GM18526 (cell line): Measurements from ENCODE around the gene TTC7B.

Experiments used
- POLR2A ChIP-seq: IDR thresholded peaks from 3 replicates; pipeline ENCODE4 v1.6.1; 2011; ENCODE audit not compliant: insufficient read length; ENCODE audit errors: extremely low read depth

Gene TTC7B

GRCh38 chr14:90649557-90650135 lies 166.6 kb downstream of the TTC7B start:
- TF ChIP-seq POLR2A, result no peak

GRCh38 chr14:90649083-90649482 lies 167.1 kb downstream of the TTC7B start:
- TF ChIP-seq POLR2A, result no peak

GRCh38 chr14:90648421-90648820 lies 167.8 kb downstream of the TTC7B start:
- TF ChIP-seq POLR2A, result no peak

- TF ChIP-seq POLR2A, result no peak
These were observed 168.7 kb downstream of the TTC7B start for GRCh38 chr14:90647473-90648005.

GRCh38 chr14:90645842-90646443 lies 170.3 kb downstream of the TTC7B start:
- no peak for TF ChIP-seq POLR2A

GRCh38 chr14:90644882-90645281 lies 171.3 kb downstream of the TTC7B start:
- TF ChIP-seq POLR2A, result no peak

- no peak for TF ChIP-seq POLR2A
These were observed 172.1 kb downstream of the TTC7B start for GRCh38 chr14:90643982-90644670.

GRCh38 chr14:90642244-90642717 lies 173.9 kb downstream of the TTC7B start:
- no peak for TF ChIP-seq POLR2A

- TF ChIP-seq POLR2A, result no peak
These were observed 174.5 kb downstream of the TTC7B start for GRCh38 chr14:90641615-90642243.

GRCh38 chr14:90641168-90641567 lies 175.1 kb downstream of the TTC7B start:
- TF ChIP-seq POLR2A, result no peak

GRCh38 chr14:90639641-90640040 lies 176.6 kb downstream of the TTC7B start:
- no peak for TF ChIP-seq POLR2A

- no peak for TF ChIP-seq POLR2A
These were observed 183.4 kb downstream of the TTC7B start for GRCh38 chr14:90632871-90633270.

- TF ChIP-seq POLR2A, result no peak
These were observed 183.8 kb downstream of the TTC7B start for GRCh38 chr14:90632451-90632850.

- no peak for TF ChIP-seq POLR2A
These were observed 185.9 kb downstream of the TTC7B start for GRCh38 chr14:90630171-90630806.

GRCh38 chr14:90629471-90629870 lies 186.8 kb downstream of the TTC7B start:
- no peak for TF ChIP-seq POLR2A
